ENCODE data around the gene FOCAD.

Gene FOCAD

DNA sequence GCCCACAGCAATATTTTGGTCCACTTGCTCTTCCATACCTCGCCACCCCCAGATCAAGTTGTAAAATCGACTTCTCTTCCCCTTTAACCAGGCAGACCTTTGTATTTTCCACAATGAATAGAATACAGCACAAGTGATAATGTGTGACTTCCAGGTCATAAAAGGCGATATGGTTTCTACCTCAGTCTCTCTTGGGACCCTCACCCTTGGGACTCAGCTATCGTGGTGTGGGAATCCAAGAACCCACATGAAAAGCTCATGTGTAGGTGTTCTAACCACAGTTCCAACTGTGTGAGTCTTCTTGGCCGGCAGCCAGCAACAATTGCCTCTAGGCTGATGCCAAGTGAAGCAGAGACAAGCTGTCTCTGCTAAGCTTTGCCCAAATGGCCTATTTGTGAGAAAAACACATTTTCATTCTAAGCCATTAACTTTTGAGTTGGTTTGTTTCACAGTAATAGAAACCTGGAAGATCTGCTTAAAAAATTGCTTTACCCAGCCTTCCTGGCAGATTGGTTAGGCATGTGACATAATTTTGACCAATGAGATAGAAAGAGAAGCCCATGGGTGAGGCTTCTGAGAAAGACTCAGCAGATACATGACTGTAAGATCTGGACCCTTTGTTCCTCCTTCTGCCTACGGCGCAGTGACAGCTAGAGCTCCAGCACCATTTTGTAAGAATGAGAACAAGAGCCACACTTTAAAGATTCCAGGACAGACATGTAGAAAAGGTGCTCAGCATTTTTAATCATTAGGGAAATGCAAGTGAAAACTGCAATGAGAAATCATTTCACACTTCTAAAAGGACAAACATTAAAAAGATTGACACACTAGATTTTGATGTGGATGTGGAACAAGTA lies 43.5 kb upstream of the FOCAD start:
- Histone ChIP-seq H3K9ac (ENCODE audit: low read depth, low read length, poor library complexity, severe bottlenecking) (peak overlapping the region; percentile 64), H4K20me1 (ENCODE audit: insufficient read depth, low read length, poor library complexity, severe bottlenecking) (no peaks in the 10 kb centered on the region), H2AFZ (ENCODE audit: low read length) (peak overlapping the region; percentile 64), H3K79me2 (ENCODE audit: insufficient read depth, low read length) (no peaks in the 10 kb centered on the region), H3K9me2 (replicated peaks; ENCODE audit: low read depth, low read length) (no peaks in the 10 kb centered on the region), H3F3A (ENCODE audit: low read depth) (peaks cover 5% of the 10 kb centered on the region), H3K4me2 (ENCODE audit: low read depth, low read length, poor library complexity, severe bottlenecking) (peak overlapping the region; percentile 80), H3K36me3 (ENCODE audit: insufficient read depth, low read length) (no peaks in the 10 kb centered on the region), H3K9me3 (ENCODE audit: insufficient read depth, low read depth, low read length) (no peaks in the 10 kb centered on the region), H3K4me1 (ENCODE audit: insufficient read depth, low read length, poor library complexity, severe bottlenecking) (peaks cover 52% of the 10 kb centered on the region), H3K27me3 (ENCODE audit: insufficient read depth, low read length, poor library complexity, severe bottlenecking) (no peaks in the 10 kb centered on the region), H3K4me3 (ENCODE audit: low read length, poor library complexity, severe bottlenecking) (peak overlapping the region; percentile 53)
- TF ChIP-seq, protein P1, sequence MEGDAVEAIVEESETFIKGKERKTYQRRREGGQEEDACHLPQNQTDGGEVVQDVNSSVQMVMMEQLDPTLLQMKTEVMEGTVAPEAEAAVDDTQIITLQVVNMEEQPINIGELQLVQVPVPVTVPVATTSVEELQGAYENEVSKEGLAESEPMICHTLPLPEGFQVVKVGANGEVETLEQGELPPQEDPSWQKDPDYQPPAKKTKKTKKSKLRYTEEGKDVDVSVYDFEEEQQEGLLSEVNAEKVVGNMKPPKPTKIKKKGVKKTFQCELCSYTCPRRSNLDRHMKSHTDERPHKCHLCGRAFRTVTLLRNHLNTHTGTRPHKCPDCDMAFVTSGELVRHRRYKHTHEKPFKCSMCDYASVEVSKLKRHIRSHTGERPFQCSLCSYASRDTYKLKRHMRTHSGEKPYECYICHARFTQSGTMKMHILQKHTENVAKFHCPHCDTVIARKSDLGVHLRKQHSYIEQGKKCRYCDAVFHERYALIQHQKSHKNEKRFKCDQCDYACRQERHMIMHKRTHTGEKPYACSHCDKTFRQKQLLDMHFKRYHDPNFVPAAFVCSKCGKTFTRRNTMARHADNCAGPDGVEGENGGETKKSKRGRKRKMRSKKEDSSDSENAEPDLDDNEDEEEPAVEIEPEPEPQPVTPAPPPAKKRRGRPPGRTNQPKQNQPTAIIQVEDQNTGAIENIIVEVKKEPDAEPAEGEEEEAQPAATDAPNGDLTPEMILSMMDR (conservative IDR thresholded peaks at IDR 0.05; ENCODE audit: low read length), result no peak
- TF ChIP-seq EZH2phosphoT487 (IDR thresholded peaks at IDR 0.05; ENCODE audit: borderline replicate concordance), result 0 out of 2 replicates have a peak, but pooled peaks have one; percentile 42

DNA sequence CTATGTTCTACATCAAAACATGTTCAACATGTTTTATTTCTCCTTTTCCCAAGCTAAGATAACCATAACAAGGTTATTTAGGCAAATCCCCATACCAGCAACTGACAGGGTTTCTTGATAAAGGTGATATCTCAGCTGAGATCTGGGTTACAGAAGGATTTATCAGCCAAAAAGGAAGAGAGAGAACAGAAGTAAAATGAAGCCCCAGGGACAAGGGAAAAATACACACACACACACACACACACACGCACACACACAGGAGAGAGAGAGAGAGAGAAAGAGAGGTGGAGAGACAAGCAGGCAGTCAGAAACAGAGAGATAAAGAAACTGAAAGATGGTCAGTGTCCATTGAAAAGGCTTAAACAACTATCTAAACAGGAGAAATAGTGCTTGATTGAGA lies 42.0 kb upstream of the FOCAD start:
- no peaks in the 10 kb centered on the region for H4K20me1 ChIP-seq (ENCODE audit: insufficient read depth, low read length, poor library complexity, severe bottlenecking)
- peaks cover 5% of the 10 kb centered on the region for H3F3A ChIP-seq (ENCODE audit: low read depth)
- H3K4me3 ChIP-seq (ENCODE audit: low read length, poor library complexity, severe bottlenecking), result no peak overlapping the region
- no peaks in the 10 kb centered on the region for H3K36me3 ChIP-seq (ENCODE audit: insufficient read depth, low read length)
- H3K27me3 ChIP-seq (ENCODE audit: insufficient read depth, low read length, poor library complexity, severe bottlenecking), result no peaks in the 10 kb centered on the region
- peak overlapping the region; percentile 40 for H2AFZ ChIP-seq (ENCODE audit: low read length)
- no peak for TF ChIP-seq EZH2phosphoT487 (IDR thresholded peaks at IDR 0.05; ENCODE audit: borderline replicate concordance)
- TF ChIP-seq, protein P1 (conservative IDR thresholded peaks at IDR 0.05; ENCODE audit: low read length), result no peak
- H3K4me1 ChIP-seq (ENCODE audit: insufficient read depth, low read length, poor library complexity, severe bottlenecking), result peaks cover 39% of the 10 kb centered on the region
- H3K9ac ChIP-seq (ENCODE audit: low read depth, low read length, poor library complexity, severe bottlenecking), result peak overlapping the region; percentile 64
- peak overlapping the region; percentile 80 for H3K4me2 ChIP-seq (ENCODE audit: low read depth, low read length, poor library complexity, severe bottlenecking)
- H3K9me2 ChIP-seq (replicated peaks; ENCODE audit: low read depth, low read length), result no peaks in the 10 kb centered on the region
- no peaks in the 10 kb centered on the region for H3K79me2 ChIP-seq (ENCODE audit: insufficient read depth, low read length)
- no peaks in the 10 kb centered on the region for H3K9me3 ChIP-seq (ENCODE audit: insufficient read depth, low read depth, low read length)

DNA sequence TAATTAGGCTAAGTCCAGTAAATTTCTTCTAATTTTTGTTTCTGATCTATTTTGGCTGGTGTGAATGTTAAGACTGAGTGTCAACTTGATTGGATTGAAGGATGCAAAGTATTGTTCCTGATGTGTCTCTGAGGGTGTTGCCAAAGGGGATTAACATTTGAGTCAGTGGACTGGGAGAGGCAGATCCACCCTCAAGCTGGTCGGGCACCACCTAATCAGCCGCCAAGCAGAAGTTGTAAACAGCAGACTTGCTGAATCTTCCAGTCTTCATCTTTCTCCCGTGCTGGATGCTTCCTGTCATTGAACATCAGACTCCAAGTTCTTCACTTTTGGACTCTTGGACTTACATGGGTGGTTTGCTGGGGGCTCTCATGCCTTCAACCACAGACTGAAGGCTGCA lies 40.4 kb upstream of the FOCAD start:
- TF ChIP-seq, protein P1 (conservative IDR thresholded peaks at IDR 0.05; ENCODE audit: low read length), result no peak
- no peak for TF ChIP-seq EZH2phosphoT487 (IDR thresholded peaks at IDR 0.05; ENCODE audit: borderline replicate concordance)
- no peak overlapping the region for H3K4me3 ChIP-seq (ENCODE audit: low read length, poor library complexity, severe bottlenecking)
- H3K27me3 ChIP-seq (ENCODE audit: insufficient read depth, low read length, poor library complexity, severe bottlenecking), result no peaks in the 10 kb centered on the region
- H3K9me3 ChIP-seq (ENCODE audit: insufficient read depth, low read depth, low read length), result no peaks in the 10 kb centered on the region
- H3K9me2 ChIP-seq (replicated peaks; ENCODE audit: low read depth, low read length), result no peaks in the 10 kb centered on the region
- no peak overlapping the region for H3K4me2 ChIP-seq (ENCODE audit: low read depth, low read length, poor library complexity, severe bottlenecking)
- no peak overlapping the region for H3K9ac ChIP-seq (ENCODE audit: low read depth, low read length, poor library complexity, severe bottlenecking)
- H2AFZ ChIP-seq (ENCODE audit: low read length), result no peak overlapping the region
- H3F3A ChIP-seq (ENCODE audit: low read depth), result peaks cover 5% of the 10 kb centered on the region
- H4K20me1 ChIP-seq (ENCODE audit: insufficient read depth, low read length, poor library complexity, severe bottlenecking), result no peaks in the 10 kb centered on the region
- no peaks in the 10 kb centered on the region for H3K36me3 ChIP-seq (ENCODE audit: insufficient read depth, low read length)
- H3K4me1 ChIP-seq (ENCODE audit: insufficient read depth, low read length, poor library complexity, severe bottlenecking), result peaks cover 30% of the 10 kb centered on the region
- no peaks in the 10 kb centered on the region for H3K79me2 ChIP-seq (ENCODE audit: insufficient read depth, low read length)
